HK-2 (cell line): ENCODE results near the gene IFNAR2.

Experiments used
- DNase-seq: peaks from one replicate; pipeline ENCODE4 v3.0.0-alpha.2; 2018; ENCODE audit not compliant: unreplicated experiment

IFNAR2 gene

GRCh38 chr21:33229784-33230544, at the start of gene IFNAR2:
Gene IFNAR2, plus strand, starts transcription at chr21:33229938. Its CDS starts 11,985 bp downstream, at chr21:33241923.
- DNase-seq = peak; percentile 68

- no peak for DNase-seq
These were observed 43.9 kb upstream of the IFNAR2 start for GRCh38 chr21:33185852-33186251.

DNA sequence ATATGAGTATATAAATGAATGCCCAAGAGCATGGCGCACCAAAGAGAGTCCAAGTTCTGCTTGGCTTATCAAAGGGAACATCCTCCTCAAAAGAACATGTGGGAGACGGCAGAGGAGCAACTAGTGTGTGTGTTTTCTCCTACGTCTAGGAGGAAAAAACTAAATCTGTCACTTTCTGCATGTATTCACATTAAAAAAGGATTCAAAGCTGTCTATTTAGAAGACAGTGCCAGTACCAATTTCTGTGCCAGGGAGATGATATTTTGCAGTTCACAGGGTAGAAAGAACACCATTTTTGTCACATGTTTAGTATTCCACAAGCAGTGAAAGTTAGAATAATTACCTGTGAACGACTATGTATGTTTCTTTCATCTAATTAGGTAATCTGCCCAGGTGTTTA, 42.5 kb upstream of the IFNAR2 start:
- DNase-seq = no peak

DNA sequence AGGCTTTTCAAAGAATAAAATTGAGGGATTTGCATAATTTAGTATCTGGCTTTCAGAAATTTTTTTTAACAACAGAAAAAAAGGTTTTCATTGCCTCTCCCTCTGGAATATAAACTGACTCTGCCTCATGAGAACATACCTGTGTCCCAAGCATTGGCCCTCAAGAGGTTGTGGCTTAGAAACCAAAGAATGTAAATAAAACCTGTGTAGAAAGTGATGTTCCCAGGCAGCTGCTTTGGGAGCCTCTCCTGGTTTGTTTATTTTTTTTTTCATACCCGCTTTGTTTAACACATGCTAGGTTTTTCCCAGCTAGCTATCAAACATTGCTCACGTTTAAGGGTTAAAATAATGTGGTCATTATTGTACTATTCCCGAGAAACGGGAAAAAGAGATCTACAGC, 40.5 kb upstream of the IFNAR2 start:
- no peak for DNase-seq

- DNase-seq = no peak
These were observed 39.9 kb upstream of the IFNAR2 start for GRCh38 chr21:33189824-33190223.

GRCh38 chr21:33196941-33197374, 32.8 kb upstream of the IFNAR2 start:
- DNase-seq = peak; percentile 55

- DNase-seq = no peak
These were observed 32.2 kb upstream of the IFNAR2 start for GRCh38 chr21:33197496-33197895.

GRCh38 chr21:33198346-33199099, 31.2 kb upstream of the IFNAR2 start:
- no peak for DNase-seq

DNA sequence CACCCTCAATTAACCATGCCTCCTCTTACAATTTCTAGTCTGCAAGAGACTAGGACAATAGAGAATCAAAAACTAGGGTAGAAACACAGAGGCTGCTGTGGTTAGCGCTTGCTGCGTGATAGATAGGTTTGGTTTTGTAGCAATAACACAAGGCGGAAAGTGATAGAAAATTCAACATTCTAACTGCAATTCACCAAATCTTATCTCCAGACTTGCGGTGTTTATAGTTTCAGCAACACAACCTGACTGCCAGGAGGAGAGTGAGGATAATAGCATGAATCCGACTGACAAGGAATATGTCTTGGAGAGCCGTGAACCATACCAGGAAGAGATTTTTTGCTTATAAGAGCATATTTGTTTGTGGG, 30.7 kb upstream of the IFNAR2 start:
- DNase-seq = no peak

DNA sequence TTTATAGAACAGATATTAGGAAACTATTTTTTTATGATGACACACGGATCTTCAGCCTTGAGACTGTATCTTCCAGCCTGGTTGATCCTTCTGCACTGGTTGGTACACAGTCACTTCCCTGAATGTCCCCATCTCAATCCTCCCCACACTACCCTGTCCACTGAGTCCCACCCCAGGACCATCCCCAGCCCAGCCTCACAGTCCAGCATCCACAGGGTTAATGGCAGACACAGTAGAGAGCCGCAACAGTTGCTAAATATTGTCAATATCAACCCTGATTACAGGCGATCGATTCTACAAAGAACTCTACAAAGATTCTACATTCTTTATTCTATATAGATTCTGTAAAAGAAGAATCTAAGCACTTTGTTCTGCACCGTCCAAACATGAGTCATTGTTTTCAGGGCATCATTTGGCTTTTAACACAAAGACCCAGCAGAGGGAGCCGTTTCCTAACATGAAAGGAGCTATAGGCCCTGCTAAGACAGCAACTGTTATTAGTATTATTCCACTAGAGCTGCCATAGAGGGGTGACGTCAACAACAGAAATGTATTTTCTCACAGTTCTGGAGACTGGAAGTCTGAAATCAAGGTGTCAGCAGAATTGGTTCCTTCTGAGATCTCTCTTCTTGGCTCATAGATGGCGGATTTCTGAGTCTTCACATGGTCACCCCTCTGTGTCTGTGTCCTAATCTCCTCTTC, 30.1 kb upstream of the IFNAR2 start:
- peak; percentile 43 for DNase-seq

DNA sequence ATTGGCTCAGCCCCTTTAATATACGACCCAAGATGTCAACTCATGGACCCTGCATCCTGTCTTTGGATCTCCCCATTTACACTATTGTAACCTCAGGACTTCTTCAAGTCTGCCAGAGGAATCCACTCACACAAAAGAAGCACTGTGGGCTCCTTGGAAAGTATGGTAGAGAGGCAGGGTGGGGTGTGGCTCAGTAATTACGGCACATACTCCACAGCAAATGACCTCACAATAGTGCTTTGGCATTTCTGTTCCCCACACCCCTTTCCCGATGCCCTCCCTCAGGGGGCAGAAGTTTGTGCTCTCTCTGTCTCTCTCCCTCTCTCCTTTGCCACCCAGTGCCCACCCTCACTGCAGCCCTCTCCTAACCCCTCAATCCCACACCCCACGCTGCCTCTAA, 27.8 kb upstream of the IFNAR2 start:
- no peak for DNase-seq

DNA sequence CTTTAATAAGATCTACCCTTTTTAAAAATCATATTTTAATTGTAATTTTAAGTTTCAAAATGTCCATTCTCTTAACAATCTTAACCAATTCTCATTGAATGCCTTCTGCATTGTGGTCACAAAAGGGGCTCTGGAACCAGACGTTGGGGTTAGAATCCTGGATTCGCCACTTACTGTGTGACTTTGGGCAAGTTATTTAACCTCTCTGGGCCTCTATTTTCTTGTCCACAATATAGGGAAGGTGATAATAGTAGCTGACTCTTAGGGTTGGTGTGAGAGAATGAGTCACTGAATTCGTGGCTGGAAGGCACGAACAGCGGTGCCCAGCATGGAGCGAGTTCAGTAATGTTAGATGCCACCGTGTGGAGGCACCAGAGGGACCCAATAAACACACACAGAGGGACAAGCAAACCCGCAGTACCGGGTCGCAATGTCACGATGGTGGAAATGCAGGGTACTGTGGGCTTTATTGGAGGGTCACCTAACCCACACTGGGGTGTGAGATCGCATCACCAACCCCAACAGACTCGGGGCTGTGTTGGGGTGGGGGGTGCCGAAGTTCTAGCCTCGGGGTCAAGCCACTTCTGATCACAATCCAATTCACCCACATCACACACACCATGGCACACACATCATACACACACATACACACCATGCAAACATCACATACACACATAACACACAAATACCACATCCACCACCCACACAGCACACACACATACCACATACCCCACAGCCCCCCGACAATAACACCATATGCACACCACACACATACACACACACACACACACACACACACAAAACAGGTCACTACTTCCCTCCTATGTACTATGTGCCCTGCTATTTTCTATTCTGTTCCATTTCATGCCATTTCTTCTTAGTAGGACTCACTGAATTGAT, 27.0 kb upstream of the IFNAR2 start:
- DNase-seq = no peak

GRCh38 chr21:33203371-33203724, 26.4 kb upstream of the IFNAR2 start:
- no peak for DNase-seq

- DNase-seq = no peak
These were observed 24.3 kb upstream of the IFNAR2 start for GRCh38 chr21:33205476-33205875.

DNA sequence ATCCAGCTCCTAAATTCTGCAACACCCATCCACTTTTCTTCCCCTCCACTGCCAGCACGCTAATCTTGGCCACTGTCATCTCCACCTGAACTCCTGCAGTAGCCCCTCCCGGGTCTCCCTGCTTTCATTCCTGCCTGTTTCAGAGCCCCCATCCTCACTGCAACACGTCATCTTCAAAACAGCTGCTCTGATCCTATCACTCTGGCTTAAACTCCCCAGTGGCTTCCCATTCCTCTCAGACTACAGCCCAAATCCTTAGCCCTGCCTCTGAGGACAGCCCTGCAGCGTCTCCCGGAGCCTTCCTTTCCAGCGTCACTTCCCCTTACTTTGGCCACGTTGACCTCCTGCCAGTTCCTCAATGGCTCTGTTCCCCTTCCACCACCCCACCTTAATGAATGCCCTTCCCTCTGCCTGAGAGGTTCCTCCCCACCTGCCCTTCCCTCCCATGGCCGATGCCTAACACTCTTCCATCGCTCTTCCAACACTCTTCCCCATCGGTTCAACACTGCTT, 22.9 kb upstream of the IFNAR2 start:
- DNase-seq = no peak

DNA sequence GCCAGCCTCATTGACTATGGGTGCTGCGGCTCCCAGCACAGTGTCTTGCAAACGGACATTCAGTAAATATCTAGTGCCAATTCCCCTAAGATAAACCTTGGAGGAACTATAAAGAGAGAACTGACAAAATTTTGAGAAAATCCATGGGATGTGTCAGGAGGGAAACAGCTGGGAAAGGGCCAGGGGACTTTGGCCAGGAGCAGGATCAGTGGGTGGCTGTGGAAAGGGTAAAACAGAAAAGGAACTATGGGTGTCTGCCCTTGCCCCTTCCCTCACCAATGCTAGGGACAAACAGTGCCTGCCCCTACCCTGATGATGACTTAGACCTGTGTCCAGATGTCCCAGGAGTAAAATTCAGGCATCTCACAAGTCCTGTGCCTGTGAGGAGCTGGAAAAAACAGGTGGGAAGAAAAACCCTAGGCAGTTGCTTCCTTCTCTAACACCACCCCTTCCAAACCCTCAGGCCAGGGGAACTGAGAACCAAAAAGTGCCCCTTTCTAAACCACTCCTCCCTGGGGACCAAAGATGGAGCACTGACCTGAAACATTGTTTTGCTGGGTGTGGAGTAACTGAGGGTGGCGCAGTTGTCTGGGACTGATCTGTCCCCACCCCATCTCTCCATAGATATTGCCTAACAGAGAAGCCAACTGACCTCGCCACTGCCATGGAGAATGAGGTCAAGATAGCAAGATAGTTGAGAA, 22.1 kb upstream of the IFNAR2 start:
- no peak for DNase-seq

DNA sequence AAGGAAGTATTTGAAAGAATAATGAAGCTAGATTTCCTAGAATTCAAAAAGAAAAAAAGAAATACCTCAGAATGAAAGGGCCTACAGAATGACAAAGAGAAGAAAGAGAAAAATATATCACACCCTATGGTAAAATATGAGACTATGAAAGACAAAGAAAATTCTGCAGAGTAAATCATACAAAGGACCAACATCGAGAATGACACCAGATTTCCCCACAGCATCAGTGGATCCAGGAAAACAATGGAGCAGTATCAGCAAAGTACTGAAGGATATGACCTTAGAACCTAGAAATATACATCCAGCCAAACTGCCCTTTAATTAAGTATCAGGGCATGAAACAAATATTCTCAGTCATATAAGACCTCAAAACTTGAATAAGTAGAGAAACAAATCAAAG, 21.2 kb upstream of the IFNAR2 start:
- no peak for DNase-seq

- DNase-seq = no peak
These were observed 18.4 kb upstream of the IFNAR2 start for GRCh38 chr21:33211305-33211704.

DNA sequence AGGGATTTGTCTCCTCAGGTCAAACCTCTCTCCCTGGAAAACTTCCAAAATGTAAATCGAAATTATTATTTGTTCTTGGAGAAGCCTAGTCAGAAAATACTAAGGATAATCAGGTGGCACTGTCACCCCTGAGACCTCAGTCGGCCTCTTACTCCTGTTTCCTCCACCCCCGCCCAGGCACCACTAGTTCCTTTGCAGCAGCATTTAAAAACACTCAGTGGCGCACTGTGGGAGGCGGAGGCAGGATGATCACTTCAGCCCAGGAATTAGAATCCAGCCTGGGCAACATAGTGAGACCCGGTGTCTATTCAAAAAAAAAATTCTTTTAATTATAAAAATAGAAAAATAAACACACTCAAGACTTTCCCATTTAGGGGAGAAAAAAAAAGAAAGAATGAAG, 18.0 kb upstream of the IFNAR2 start:
- no peak for DNase-seq

- no peak for DNase-seq
These were observed 17.4 kb upstream of the IFNAR2 start for GRCh38 chr21:33212159-33212851.
